HG02588 (cell line): ENCODE measurements around the gene NOS2.
"Not testable (repeated sequence)": the region's sequence is repeated elsewhere in the genome, so short reads cannot be mapped to it uniquely, and the experiment has no call there.

Experiments
- ATAC-seq: cut with Tn5 transposase; IDR thresholded peaks from one replicate; pipeline ENCODE4 v1.9.1; 2021; ENCODE audit warnings: mild to moderate bottlenecking, moderate library complexity; ENCODE audit not compliant: unreplicated experiment

NOS2 gene

GRCh38 chr17:27800522-27800921, at the start of gene NOS2:
NOS2 (minus strand) TSS chr17:27800529; CDS start chr17:27798809, 1,720 bp downstream.
- ATAC-seq: no peak

- no peak for ATAC-seq
Observed at GRCh38 chr17:27849474-27850185, 49.3 kb upstream of the NOS2 start.

- ATAC-seq: no peak
Observed at GRCh38 chr17:27848931-27849330, 48.6 kb upstream of the NOS2 start.

- ATAC-seq: not testable (repeated sequence)
Observed at GRCh38 chr17:27846808-27847307, 46.5 kb upstream of the NOS2 start.

GRCh38 chr17:27846042-27846655, 45.8 kb upstream of the NOS2 start:
- no peak for ATAC-seq

- ATAC-seq: no peak
Observed at GRCh38 chr17:27845264-27846041, 45.1 kb upstream of the NOS2 start.

- ATAC-seq: no peak
Observed at GRCh38 chr17:27840688-27841087, 40.4 kb upstream of the NOS2 start.

- not testable (repeated sequence) for ATAC-seq
Observed at GRCh38 chr17:27840406-27840678, 40.0 kb upstream of the NOS2 start.

- ATAC-seq: not testable (repeated sequence)
Observed at GRCh38 chr17:27839571-27840405, 39.5 kb upstream of the NOS2 start.

GRCh38 chr17:27838607-27839006, 38.3 kb upstream of the NOS2 start:
- ATAC-seq: not testable (repeated sequence)

- not testable (repeated sequence) for ATAC-seq
Observed at GRCh38 chr17:27837769-27838168, 37.4 kb upstream of the NOS2 start.

- no peak for ATAC-seq
Observed at GRCh38 chr17:27836651-27837050, 36.3 kb upstream of the NOS2 start.

- no peak for ATAC-seq
Observed at GRCh38 chr17:27834571-27834970, 34.2 kb upstream of the NOS2 start.

- no peak for ATAC-seq
Observed at GRCh38 chr17:27832831-27833230, 32.5 kb upstream of the NOS2 start.

- not testable (repeated sequence) for ATAC-seq
Observed at GRCh38 chr17:27829888-27830287, 29.6 kb upstream of the NOS2 start.

- not testable (repeated sequence) for ATAC-seq
Observed at GRCh38 chr17:27829143-27829711, 28.9 kb upstream of the NOS2 start.

GRCh38 chr17:27825459-27825858, 25.1 kb upstream of the NOS2 start:
- no peak for ATAC-seq

GRCh38 chr17:27824745-27825144, 24.4 kb upstream of the NOS2 start:
- ATAC-seq: no peak

GRCh38 chr17:27824176-27824715, 23.9 kb upstream of the NOS2 start:
- ATAC-seq: no peak

- not testable (repeated sequence) for ATAC-seq
Observed at GRCh38 chr17:27822108-27822507, 21.8 kb upstream of the NOS2 start.
